Left ventricle myocardium inferior (tissue), 1 donor: ENCODE results near the gene TTYH2. TPM values are rescaled to one million over a fixed set of nuclear protein-coding genes. Genes with fewer than 3 reads are reported as not detected.

Experiments used
- DNase-seq: peaks from one replicate; pipeline ENCODE4 v3.0.0-alpha.2; 2020
- H3K27ac ChIP-seq: fragments of 200-600 bp; replicated peaks from 2 replicates; pipeline ENCODE4 v1.8.0; 2021
- H3K27me3 ChIP-seq: fragments of 200-600 bp; 2 replicates; pipeline ENCODE4 v1.8.0; 2021; ENCODE audit warnings: low read depth
- H3K36me3 ChIP-seq: fragments of 200-600 bp; 2 replicates; pipeline ENCODE4 v1.8.0; 2021
- H3K4me1 ChIP-seq: fragments of 200-600 bp; 2 replicates; pipeline ENCODE4 v1.8.0; 2021
- H3K4me3 ChIP-seq: fragments of 200-600 bp; 2 replicates; pipeline ENCODE4 v1.8.0; 2021; ENCODE audit warnings: mild to moderate bottlenecking, moderate library complexity
- H3K9me3 ChIP-seq: fragments of 200-600 bp; replicated peaks from 2 replicates; pipeline ENCODE4 v1.8.0; 2021
- intact Hi-C: fragments of 100-400 bp; cut with micrococcal nuclease; formaldehyde crosslinking; loops from one replicate; pipeline ENCODE4 v1.11.0; 2022
- total RNA-seq: library from RNA; stranded (reverse); fragmentation: NEBNext Ultra II Directional; extraction: Animal tissue kit (Norgen Biotek cat#: 25700); gene quantifications from one replicate; pipeline ENCODE4 v1.2.1, GENCODE V29; 2021
- TF ChIP-seq, protein P1 (sequence below): fragments of 200-600 bp; IDR thresholded peaks from 2 replicates; pipeline ENCODE4 v1.8.0; 2021; ENCODE audit warnings: antibody characterized with exemption, mild to moderate bottlenecking, borderline replicate concordance
- donor health status: DM: no; HTN: yes; CAD: no; lungs with severe emphysema.

The TTYH2 gene
- total RNA-seq, 1 donor from 2014 or later, result 28.1 TPM

DNA sequence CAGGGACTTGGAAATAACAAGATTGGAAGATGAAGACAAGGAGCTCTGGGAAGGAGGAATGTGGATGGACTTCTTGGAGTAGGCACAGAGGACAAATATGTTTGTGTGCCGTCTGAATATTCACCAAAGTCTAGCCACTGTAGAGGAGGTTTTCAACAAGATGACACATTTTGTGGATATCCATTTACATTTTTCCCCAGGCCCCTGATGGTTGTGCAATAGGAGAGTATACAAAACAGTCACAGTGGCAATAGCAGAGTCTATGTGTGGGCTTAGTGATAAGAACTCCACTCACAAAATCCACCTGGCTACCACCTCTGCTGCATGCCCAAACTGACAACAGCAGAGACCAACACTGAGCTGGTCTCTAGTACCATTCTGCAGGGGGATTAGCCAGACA lies 42.4 kb upstream of the TTYH2 start:
- TF ChIP-seq, protein P1, sequence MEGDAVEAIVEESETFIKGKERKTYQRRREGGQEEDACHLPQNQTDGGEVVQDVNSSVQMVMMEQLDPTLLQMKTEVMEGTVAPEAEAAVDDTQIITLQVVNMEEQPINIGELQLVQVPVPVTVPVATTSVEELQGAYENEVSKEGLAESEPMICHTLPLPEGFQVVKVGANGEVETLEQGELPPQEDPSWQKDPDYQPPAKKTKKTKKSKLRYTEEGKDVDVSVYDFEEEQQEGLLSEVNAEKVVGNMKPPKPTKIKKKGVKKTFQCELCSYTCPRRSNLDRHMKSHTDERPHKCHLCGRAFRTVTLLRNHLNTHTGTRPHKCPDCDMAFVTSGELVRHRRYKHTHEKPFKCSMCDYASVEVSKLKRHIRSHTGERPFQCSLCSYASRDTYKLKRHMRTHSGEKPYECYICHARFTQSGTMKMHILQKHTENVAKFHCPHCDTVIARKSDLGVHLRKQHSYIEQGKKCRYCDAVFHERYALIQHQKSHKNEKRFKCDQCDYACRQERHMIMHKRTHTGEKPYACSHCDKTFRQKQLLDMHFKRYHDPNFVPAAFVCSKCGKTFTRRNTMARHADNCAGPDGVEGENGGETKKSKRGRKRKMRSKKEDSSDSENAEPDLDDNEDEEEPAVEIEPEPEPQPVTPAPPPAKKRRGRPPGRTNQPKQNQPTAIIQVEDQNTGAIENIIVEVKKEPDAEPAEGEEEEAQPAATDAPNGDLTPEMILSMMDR, result no peak
- DNase-seq, result no peak
- no peaks in the 10 kb centered on the region for H3K4me1 ChIP-seq
- intact Hi-C loops, result no loop called here
- H3K9me3 ChIP-seq, result peaks cover 8% of the 10 kb centered on the region
- H3K4me3 ChIP-seq, result no peak overlapping the region
- H3K27ac ChIP-seq, result no peak overlapping the region
- no peaks in the 10 kb centered on the region for H3K36me3 ChIP-seq
- H3K27me3 ChIP-seq, result peaks cover 48% of the 10 kb centered on the region

DNA sequence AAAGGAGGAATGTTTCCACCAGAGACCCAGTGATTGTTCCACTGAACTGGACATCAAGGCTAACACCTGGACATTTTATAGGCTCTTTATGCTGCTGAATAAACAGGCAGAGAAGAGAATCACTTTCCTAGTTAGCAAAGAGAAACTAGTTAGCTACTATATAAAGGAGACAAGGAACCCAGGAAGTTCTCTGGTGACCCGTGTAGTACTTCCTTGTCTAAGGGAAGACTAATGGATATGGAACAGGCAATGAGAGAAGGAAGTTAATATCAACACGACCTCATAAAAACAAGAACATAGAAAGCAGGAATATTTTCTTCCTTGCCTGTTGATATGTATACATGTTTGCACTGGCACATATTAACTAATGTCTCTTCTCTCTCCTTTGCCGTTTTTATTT lies 40.7 kb upstream of the TTYH2 start:
- Histone ChIP-seq H3K4me3 (no peak overlapping the region), H3K4me1 (no peaks in the 10 kb centered on the region), H3K27ac (no peak overlapping the region), H3K36me3 (no peaks in the 10 kb centered on the region), H3K9me3 (no peaks in the 10 kb centered on the region), H3K27me3 (peaks cover 65% of the 10 kb centered on the region)
- no peak for DNase-seq
- intact Hi-C loops, result no loop called here
- TF ChIP-seq, protein P1, result no peak

DNA sequence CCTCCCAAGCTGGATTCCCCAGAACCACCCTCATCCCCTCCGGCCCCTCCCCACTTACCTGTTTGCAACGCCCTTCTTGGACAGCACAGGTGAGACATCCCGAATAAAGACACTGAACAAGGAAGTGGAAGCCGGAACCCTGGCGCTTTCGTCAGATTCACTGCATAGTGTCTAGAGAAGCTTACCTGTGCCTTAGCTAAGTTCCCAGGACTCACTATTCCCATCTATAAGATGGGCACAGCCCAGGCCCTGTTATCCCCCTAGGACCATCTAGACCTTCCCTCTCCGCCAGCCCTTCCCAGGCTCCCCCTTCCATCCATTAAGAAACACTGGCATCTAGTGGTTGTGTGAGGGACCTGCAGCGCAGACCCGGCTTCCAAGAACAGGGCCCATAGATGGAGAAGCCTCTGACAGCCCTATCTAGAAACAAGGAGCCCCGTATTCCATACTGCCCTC lies 36.8 kb upstream of the TTYH2 start:
- Histone ChIP-seq H3K27me3 (peaks cover 81% of the 10 kb centered on the region), H3K9me3 (no peaks in the 10 kb centered on the region), H3K4me1 (no peaks in the 10 kb centered on the region), H3K27ac (no peak overlapping the region), H3K4me3 (no peak overlapping the region), H3K36me3 (no peaks in the 10 kb centered on the region)
- intact Hi-C loops, result loop anchor here (5.0 kb wide), 1 partner anchor 744 kb away; no protein-coding TSS in a partner anchor
- DNase-seq, result peak; percentile 29
- TF ChIP-seq, protein P1, result peak; percentile 87

DNA sequence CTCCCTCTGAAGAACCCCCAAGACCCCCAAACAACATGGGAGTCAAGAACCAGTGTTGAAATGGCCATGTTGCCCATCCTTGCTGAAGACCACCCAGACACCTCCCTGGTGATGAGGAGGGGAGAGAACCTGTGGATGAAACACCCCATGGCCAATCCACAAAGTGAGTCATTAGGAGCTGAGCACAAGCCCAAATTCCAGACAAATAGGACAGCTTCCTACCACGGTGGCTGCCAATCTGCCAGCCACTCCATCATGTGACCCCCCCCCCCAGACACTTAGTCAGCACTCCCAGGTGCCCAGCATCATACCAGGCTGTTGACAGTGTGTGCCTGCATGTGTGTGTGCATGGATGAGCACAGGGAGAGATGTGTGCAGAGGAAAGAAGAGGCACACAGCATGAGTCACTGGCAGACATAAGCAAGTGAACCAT lies 36.3 kb upstream of the TTYH2 start:
- TF ChIP-seq, protein P1, result no peak
- no peaks in the 10 kb centered on the region for H3K4me1 ChIP-seq
- no peak overlapping the region for H3K4me3 ChIP-seq
- H3K36me3 ChIP-seq, result no peaks in the 10 kb centered on the region
- no peaks in the 10 kb centered on the region for H3K9me3 ChIP-seq
- DNase-seq, result no peak
- intact Hi-C loops, result loop anchor here (5.0 kb wide), 1 partner anchor 745 kb away; no protein-coding TSS in a partner anchor
- no peak overlapping the region for H3K27ac ChIP-seq
- H3K27me3 ChIP-seq, result peaks cover 85% of the 10 kb centered on the region

DNA sequence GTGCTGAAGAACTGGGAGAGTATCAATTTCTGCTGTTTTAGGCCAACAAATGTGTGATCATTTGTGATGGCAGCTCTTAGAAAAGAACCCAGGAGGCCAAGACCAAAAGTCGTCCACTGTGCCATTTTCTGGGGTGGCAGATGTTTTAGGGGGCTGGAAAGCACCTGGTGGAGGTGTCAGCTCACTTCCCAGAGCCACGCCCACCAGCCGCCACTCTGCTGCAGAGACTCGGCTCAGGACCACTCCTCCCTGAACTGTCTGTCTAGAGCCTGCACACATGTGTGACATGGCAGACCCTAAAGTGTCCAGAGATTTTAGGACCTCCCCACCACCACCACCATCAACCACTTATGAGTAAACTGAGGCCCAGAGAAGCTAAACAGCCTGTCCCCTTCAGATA lies 33.8 kb upstream of the TTYH2 start:
- Histone ChIP-seq H3K27me3 (peaks cover 98% of the 10 kb centered on the region), H3K4me3 (no peak overlapping the region), H3K4me1 (no peaks in the 10 kb centered on the region), H3K27ac (no peak overlapping the region), H3K36me3 (no peaks in the 10 kb centered on the region), H3K9me3 (no peaks in the 10 kb centered on the region)
- intact Hi-C loops, result loop anchor here (5.0 kb wide), 1 partner anchor 747 kb away; no protein-coding TSS in a partner anchor
- TF ChIP-seq, protein P1, result no peak
- no peak for DNase-seq
